DOHH2 (cell line): ENCODE results near the gene UTP11.

ENCODE experiments used
- H3F3A ChIP-seq: fragments of 200-600 bp; sonication (generic), shearing (Covaris generic); 2 replicates; pipeline ENCODE4 v1.6.0; 2016; ENCODE audit warnings: antibody characterized with exemption, mild to moderate bottlenecking; ENCODE audit not compliant: control insufficient read depth, insufficient read depth
- H3K27ac ChIP-seq: fragments of 200-600 bp; sonication (generic); 2 replicates; pipeline ENCODE4 v1.5.1; 2014; ENCODE audit warnings: low read depth, mild to moderate bottlenecking, low read length, moderate library complexity
- H3K27me3 ChIP-seq: fragments of 200-600 bp; sonication (generic); 2 replicates; pipeline ENCODE4 v1.6.1; 2014; ENCODE audit warnings: mild to moderate bottlenecking, low read length, mixed read lengths; ENCODE audit not compliant: control insufficient read depth
- H3K36me3 ChIP-seq: fragments of 200-600 bp; sonication (generic); 2 replicates; pipeline ENCODE4 v1.6.1; 2014; ENCODE audit warnings: mild to moderate bottlenecking, low read length, moderate library complexity, mixed read lengths; ENCODE audit not compliant: control insufficient read depth
- H3K4me1 ChIP-seq: fragments of 200-600 bp; sonication (generic); 2 replicates; pipeline ENCODE4 v1.6.1; 2014; ENCODE audit warnings: mild to moderate bottlenecking, low read length, mixed read lengths; ENCODE audit not compliant: control insufficient read depth
- H3K4me2 ChIP-seq: fragments of 200-600 bp; sonication (generic); 2 replicates; pipeline ENCODE4 v1.6.0; 2014; ENCODE audit warnings: mild to moderate bottlenecking, low read length, moderate library complexity
- H3K4me3 ChIP-seq: fragments of 200-600 bp; sonication (generic); 2 replicates; pipeline ENCODE4 v1.5.1; 2014; ENCODE audit warnings: mild to moderate bottlenecking, low read length, mixed read lengths
- H3K79me2 ChIP-seq: fragments of 200-600 bp; sonication (generic); 2 replicates; pipeline ENCODE4 v1.6.1; 2014; ENCODE audit warnings: mild to moderate bottlenecking, low read length, mixed read lengths; ENCODE audit not compliant: control insufficient read depth
- H3K9me2 ChIP-seq: fragments of 200-600 bp; sonication (generic); replicated peaks from 2 replicates; pipeline ENCODE4 v1.6.1; 2014; ENCODE audit warnings: mild to moderate bottlenecking, low read length, mixed read lengths; ENCODE audit not compliant: control insufficient read depth
- H3K9me3 ChIP-seq: fragments of 200-600 bp; sonication (generic); 2 replicates; pipeline ENCODE4 v1.6.1; 2014; ENCODE audit warnings: antibody characterized with exemption, low read length, mixed read lengths; ENCODE audit not compliant: control insufficient read depth, insufficient read depth
- H4K20me1 ChIP-seq: fragments of 200-600 bp; sonication (generic); 2 replicates; pipeline ENCODE4 v1.6.0; 2014; ENCODE audit warnings: low read depth, mild to moderate bottlenecking, antibody characterized with exemption, low read length, moderate library complexity; ENCODE audit not compliant: control insufficient read depth, insufficient read depth
- EZH2phosphoT487 ChIP-seq: fragments of 200-600 bp; sonication (generic); IDR thresholded peaks from 2 replicates; pipeline ENCODE4 v1.6.1; 2017; ENCODE audit warnings: borderline replicate concordance, mild to moderate bottlenecking, antibody characterized with exemption, low read length, moderate library complexity, mixed read lengths
- TF ChIP-seq, protein P1 (sequence below): fragments of 200-600 bp; sonication (generic); IDR thresholded peaks from one replicate; pipeline ENCODE4 v1.5.1; 2014; ENCODE audit warnings: antibody characterized with exemption, mild to moderate bottlenecking, low read depth, low read length; ENCODE audit not compliant: poor library complexity, severe bottlenecking

The UTP11 gene

DNA sequence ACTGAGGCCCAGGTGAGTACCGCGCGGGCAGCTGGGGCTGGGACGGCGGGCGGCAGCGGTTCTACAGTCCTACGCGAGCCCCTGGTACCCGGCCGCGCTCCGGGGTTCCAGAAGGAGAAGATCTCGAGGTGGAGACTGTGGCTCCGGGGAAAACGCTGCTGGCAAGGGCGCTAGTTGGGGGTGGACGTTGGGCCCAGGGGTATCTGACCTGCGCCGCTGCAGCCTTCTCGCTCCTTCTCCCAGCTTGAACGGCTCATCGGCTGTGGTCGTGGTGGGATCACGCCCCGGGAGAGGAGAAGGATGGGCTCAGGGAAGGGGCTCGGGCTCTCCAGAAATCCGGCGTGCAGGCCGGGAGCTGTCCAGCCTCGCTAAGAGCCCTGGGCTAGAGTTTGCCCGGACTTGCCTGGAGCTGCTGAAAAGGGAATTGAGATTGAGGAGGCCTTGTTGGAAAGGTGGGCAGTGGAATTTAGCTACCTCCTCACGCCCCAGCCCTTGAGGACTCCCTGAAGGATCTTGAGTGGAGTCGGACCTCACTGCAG, 35.1 kb downstream of the UTP11 start:
- no peak overlapping the region for H3K27ac ChIP-seq
- no peaks in the 10 kb centered on the region for H4K20me1 ChIP-seq
- peaks cover 40% of the 10 kb centered on the region for H3K27me3 ChIP-seq
- no peaks in the 10 kb centered on the region for H3F3A ChIP-seq
- no peaks in the 10 kb centered on the region for H3K9me3 ChIP-seq
- TF ChIP-seq, protein P1, sequence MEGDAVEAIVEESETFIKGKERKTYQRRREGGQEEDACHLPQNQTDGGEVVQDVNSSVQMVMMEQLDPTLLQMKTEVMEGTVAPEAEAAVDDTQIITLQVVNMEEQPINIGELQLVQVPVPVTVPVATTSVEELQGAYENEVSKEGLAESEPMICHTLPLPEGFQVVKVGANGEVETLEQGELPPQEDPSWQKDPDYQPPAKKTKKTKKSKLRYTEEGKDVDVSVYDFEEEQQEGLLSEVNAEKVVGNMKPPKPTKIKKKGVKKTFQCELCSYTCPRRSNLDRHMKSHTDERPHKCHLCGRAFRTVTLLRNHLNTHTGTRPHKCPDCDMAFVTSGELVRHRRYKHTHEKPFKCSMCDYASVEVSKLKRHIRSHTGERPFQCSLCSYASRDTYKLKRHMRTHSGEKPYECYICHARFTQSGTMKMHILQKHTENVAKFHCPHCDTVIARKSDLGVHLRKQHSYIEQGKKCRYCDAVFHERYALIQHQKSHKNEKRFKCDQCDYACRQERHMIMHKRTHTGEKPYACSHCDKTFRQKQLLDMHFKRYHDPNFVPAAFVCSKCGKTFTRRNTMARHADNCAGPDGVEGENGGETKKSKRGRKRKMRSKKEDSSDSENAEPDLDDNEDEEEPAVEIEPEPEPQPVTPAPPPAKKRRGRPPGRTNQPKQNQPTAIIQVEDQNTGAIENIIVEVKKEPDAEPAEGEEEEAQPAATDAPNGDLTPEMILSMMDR: no peak
- no peak for TF ChIP-seq EZH2phosphoT487
- peak overlapping the region; percentile 70 for H3K4me2 ChIP-seq
- peaks cover 24% of the 10 kb centered on the region for H3K4me1 ChIP-seq
- H3K9me2 ChIP-seq: no peaks in the 10 kb centered on the region
- no peaks in the 10 kb centered on the region for H3K79me2 ChIP-seq
- H3K4me3 ChIP-seq: peak overlapping the region; percentile 64
- no peaks in the 10 kb centered on the region for H3K36me3 ChIP-seq

DNA sequence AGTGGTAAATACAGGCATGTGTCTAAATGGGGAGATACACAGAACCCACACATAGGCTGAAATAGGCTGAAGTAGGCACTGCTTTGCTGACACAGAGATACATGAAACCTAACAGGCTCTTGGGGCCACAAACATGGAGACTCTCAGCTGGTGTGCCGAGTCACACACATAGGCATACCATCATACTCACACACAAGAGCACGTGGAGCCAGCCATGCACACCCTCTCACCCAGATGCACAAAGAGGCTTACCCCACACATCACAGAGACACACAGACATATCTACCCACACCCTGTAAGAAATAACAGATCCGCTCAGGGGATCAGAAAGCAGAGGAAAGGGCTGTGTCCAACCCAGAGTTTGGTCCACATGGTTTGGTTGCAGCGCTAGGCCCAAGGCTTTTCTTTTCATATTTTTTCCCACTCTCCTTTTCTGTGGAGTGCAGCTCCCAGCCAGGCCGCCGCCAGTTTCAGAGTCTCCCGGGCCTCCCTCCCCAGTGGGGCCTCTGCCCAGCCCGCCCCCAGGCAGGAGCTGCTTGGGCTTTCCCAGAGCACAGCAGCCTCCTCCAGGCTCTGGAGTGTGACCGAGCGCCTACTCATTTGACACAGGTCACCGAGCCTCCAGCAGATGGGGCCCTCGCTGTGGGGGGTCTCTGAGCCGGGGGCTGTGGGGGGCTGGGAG, 38.0 kb downstream of the UTP11 start:
- no peaks in the 10 kb centered on the region for H3K36me3 ChIP-seq
- no peaks in the 10 kb centered on the region for H4K20me1 ChIP-seq
- TF ChIP-seq EZH2phosphoT487: no peak
- TF ChIP-seq, protein P1: no peak
- H3K79me2 ChIP-seq: no peaks in the 10 kb centered on the region
- H3F3A ChIP-seq: no peaks in the 10 kb centered on the region
- no peak overlapping the region for H3K4me2 ChIP-seq
- peaks cover 17% of the 10 kb centered on the region for H3K27me3 ChIP-seq
- no peak overlapping the region for H3K27ac ChIP-seq
- no peaks in the 10 kb centered on the region for H3K9me3 ChIP-seq
- H3K4me3 ChIP-seq: no peak overlapping the region
- H3K9me2 ChIP-seq: no peaks in the 10 kb centered on the region
- H3K4me1 ChIP-seq: peaks cover 41% of the 10 kb centered on the region

DNA sequence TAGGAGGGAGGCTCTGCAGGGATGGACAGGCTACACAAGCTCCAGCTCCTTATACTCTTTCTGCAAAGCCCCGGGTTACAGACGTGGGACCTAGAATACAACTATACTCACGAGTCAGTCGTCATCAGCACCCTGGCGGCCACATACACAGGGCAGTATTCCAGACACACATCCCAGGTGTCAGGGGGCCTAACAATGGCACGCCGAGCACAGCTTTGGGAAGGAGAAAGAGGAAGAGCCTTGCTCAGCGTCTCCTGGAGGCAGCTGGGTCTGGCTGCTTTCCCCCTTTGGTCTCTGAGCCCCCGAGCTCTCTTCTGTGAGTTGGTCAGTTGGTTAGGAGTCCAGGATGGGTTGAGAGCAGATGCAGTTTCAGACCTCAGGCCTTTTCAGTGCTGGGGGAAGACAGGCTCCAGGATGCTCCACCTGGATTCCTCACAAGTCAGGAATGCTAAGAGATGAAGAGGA, 38.6 kb downstream of the UTP11 start:
- no peaks in the 10 kb centered on the region for H4K20me1 ChIP-seq
- no peaks in the 10 kb centered on the region for H3F3A ChIP-seq
- no peak overlapping the region for H3K27ac ChIP-seq
- peaks cover 41% of the 10 kb centered on the region for H3K4me1 ChIP-seq
- no peak for TF ChIP-seq EZH2phosphoT487
- TF ChIP-seq, protein P1: no peak
- no peaks in the 10 kb centered on the region for H3K79me2 ChIP-seq
- H3K9me3 ChIP-seq: no peaks in the 10 kb centered on the region
- H3K4me2 ChIP-seq: no peak overlapping the region
- no peaks in the 10 kb centered on the region for H3K36me3 ChIP-seq
- H3K4me3 ChIP-seq: no peak overlapping the region
- no peaks in the 10 kb centered on the region for H3K9me2 ChIP-seq
- peaks cover 16% of the 10 kb centered on the region for H3K27me3 ChIP-seq
